GF-D8 (cell line): ENCODE data around the gene KCTD21.
A peak's percentile ranks its signal among the peaks of the same experiment; 100 is the strongest.
"Not testable (repeated sequence)": the region's sequence is repeated elsewhere in the genome, so short reads cannot be mapped to it uniquely, and the experiment has no call there.

Source experiments
- DNase-seq: peaks from one replicate; lab custom pipeline; 2025; lab: John Stamatoyannopoulos, UW

Gene KCTD21

DNA sequence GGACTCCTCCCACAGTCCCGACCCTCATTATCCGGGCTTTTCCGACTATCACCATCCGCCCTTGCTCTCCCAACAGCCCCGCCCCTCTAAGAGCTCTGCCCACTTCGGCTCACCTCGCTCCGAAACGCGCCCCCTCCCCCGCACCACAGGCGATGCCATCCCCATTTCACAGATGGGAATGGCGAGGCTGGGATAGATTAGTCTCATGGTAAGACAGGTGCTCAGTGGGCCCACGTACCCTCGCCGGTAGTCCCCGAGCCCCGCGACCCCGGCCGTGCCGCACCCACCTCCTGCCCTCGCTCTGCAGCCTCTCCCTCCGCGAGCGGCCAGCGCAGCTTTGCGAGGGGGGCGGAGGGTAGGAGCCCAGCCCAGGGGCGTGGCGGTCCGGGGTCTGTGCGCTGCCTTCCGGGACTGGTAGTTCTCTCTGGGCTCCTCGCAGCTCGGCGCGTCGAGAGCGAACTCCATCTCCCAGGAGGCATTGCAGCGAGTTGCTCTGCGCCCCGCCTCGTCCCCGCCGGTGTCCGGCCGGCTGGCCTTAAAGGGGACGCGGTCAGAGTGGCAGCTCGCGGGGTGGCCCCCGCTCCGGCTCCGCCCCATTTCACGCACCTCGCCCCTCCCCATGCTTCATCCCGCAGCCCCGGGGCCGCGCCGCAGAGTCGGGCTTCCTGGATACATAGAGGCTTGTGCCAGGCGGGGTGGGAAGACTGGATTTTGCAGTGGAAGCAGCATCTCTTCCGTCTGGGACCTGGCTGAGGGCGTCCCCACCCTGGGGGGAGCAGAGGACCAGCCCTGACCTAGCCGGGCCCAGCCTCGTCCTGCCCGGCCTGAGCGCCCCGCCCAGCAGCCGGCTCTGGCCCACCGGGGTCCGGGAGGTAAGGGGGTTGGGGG is at the start of gene KCTD21, which contains the start of gene USP35:
Gene KCTD21, minus strand, starts transcription at position 341 of the 888 bp plus-strand sequence. CDS start 14,072 bp downstream, outside the sequence.
Gene USP35, plus strand, starts transcription at position 634 of the 888 bp plus-strand sequence. CDS start 7,327 bp downstream, outside the sequence.
- peak; percentile 83 for DNase-seq

DNA sequence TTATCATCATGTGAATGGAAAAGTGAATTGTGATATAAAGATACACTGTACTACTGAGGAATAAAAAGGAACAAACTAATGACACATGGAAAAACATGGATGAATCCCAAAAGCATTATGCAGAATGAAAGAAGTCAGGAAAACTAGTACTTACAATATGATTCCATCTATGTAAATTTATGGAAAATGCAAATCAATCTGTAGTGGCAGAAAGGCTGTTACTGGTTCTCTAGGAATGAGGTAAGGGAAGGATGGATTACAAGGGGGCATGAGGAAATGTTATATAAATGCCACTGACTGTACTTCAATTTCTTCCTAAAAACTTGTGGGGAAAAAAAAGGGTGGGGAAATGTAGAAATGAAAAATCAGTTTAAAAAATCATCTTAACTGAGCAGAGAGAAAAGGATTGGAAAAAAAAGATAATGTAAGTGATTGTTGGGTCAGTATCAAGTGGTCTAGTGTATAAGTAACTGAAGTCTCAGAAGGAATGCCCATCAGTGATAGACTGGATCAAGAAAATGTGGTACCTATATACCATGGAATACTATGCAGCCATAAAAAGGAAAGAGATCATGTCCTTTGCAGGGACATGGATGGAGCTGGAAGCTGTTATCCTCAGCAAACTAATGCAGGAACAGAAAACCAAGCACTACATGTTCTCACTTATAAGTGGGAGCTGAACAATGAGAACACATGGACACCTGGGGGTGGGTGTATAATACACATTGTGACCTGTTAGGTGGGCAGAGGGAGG is 49.0 kb upstream of the KCTD21 start:
- no peak for DNase-seq

DNA sequence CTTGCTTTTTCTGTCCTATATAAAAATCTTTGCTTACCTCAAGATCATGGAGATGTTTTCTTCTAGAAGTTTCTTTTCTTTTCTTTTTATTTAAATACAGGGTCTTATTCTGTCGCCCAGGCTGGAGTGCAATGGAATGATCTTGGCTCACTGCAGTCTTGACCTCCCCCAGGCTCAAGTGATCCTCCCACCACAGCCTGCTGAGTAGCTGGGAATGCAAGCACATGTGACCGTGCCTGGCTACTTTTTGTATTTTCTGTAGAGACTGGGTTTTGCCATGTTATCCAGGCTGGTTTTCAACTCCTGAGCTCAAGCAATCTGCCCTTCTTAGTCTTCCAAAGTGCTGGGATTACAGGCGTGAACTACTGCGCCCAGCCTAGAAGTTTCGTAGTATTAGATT is 45.6 kb upstream of the KCTD21 start:
- DNase-seq: no peak

DNA sequence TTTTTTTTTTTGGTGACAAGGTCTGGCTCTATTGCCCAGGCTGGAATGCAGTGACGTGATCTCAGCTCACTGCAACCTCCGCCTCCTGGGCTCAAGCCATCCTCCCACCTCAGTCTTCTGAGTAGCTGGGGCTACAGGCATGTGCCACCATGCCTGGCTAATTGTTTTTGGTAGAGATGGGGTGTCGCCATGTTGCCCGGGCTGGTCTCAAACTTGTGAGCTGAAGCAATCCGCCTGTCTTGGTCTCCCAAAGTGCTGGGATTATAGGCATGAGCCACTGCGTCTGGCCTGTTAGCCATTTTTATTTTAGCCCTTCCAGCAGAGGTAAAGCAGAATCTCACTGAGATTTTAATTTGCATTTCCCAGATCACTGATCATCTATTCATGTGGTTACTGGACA is 44.6 kb upstream of the KCTD21 start:
- not testable (repeated sequence) for DNase-seq

GRCh38 chr11:78231962-78232501 is 43.6 kb upstream of the KCTD21 start:
- DNase-seq: no peak

DNA sequence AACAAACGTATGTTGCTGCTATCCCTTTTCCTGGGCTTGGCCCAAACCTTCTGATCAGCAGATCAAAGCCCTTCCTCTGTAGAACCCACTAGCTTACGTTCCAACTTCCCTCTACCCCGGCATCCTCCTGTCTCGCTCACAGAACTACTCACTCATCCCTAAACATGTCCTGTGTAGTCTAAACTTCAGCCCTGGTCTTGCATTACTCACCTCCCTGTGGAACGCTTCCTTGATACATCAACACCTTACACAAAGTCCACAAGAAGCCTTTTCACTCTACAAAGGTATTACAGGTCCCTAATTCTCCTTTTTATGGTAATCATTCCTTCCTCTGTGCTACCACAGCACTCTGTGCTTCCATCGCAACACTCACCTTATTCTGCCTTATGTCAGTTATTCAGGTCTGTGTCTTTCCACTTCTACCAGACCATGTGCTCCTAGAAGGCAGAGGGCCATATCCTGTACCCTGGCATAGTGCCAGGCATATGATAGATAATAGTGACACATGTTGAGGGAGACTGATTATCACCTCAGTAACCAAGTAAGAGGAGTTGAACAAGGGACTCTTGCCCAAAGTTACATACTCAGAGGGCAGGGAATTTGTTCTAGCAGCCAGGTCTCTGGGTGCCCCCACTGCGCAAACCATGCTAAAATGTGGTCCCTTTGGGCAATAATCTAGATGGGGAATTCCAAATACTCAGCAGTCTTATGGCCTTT is 41.9 kb upstream of the KCTD21 start:
- DNase-seq: no peak

DNA sequence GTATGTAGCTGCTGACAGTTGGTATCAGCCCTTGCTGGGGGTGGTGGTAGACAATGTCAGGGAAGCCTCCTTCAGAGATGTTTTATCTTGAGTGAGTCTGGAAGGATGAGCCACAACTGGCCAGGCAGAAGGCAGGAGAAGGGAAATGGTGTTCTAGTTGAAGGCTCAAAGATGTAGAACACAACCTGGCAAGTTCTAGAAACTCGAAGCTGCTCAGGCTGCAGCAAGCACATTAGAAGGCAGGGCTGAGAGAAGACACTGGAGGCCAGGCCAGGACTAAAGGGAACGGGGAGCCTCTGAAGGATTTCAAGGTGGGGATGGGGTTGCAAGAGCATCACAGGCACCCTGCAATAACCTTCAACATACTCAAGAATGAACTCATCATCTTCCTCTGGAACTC is 40.7 kb upstream of the KCTD21 start:
- DNase-seq: no peak

DNA sequence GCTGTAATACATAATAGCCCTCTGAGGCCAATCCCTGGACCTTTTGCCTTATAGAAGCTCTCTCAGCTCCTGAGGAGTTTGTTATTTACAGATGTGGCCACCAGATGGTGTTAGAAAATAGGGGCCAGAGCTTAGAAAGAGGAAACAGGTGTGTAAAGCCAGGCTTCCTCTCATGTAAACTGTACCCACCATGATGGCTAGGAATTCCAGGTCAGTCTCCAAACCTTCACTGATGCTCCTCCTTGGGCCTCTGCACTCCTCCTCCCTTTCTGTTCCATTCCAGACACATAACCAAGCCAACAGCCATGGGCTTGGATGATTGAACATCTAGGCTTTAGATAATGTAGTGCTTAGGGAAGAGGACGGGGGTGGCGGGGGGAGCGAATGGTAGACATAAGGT is 40.0 kb upstream of the KCTD21 start:
- peak; percentile 56 for DNase-seq

DNA sequence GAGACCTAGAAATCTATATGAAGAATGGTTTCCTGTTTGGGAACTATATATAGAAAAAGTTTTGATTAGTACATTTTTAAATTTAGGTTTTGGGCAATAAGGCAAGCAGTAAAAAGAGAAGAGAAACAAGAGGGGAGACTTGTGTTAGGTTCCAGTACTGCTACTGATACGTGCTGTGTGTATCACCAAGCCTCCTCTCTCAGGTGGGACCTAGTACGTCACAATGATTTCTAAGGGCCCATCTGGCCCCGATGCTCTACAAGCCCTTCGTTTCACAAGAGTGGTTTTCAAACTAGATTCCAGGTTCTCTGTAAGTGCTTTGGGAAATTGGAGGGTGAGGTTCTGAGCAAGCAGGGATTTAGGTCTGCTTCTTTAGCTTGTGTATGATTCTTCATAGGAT is 39.5 kb upstream of the KCTD21 start:
- no peak for DNase-seq

DNA sequence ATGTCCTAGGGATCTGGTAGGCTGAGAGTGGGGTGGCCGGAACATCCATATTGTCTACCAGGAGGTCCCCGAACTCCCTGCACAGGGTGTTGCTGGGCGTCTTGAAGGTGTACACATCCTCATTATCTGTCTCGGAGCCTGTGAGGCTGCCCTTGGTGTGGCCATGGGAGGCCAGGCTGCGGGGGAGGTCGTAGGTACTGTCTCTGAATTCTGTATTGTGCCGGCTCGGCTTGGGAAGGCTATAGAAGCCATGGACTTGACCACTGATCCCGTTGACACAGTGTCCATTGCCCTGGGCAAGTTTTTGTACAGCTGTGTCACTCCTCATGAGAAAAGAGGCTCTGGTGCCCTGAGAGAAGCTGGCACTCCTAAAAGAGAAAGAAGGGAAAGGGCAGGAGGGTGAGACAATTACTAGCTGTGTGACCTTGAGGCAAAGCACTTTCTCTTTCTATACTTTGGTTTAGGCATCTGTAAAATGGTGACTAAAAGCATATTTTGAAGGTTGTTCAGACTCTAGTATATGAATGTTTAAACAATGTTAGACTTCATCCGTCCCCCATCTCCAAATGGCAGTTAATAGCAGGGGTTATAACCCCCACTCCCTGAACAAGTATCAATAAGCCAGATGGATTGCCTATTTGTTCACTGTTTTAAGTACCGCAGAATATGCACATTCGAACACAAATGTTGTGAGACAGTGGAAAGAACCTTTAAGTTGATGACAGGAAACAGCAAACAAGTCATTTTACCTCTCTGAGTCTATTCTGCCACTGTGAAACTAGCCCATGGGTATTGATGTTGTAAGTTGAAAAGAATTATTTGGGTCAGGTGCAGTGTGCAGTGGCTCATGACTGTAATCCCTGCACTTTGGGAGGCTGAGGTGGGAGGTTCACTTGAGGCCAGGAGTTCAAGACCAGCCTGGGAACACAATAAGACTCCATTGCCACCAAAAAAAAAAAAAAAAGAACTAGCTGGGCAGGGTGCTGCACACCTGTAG is 38.6 kb upstream of the KCTD21 start:
- no peak for DNase-seq

DNA sequence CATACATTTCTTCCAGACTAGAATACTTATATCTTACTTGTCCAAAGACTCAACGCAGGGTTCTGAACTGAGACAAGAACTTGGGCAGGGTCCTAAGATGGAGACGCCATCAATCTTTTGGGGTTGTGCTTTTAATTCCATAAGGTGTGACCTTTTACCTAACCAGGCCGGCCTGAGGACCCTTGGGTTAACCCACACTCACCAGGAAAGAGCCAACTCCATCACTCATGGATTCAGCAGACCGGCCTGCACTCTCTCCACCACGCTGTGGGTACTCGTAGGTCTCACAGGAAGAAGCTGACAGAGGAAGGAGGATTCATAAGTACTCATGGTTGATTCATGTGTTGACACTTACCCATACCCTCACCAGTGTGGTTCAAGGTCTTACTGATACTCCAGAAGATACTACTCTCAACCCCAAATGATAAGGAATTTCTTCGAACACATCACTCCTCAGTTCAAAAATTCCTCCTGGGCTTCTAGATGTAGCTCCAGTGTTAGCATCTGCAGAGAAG is 36.5 kb upstream of the KCTD21 start:
- DNase-seq: no peak

- DNase-seq: no peak
These were observed 36.1 kb upstream of the KCTD21 start for GRCh38 chr11:78224506-78224905.

GRCh38 chr11:78223320-78223954 is 35.0 kb upstream of the KCTD21 start:
- DNase-seq: no peak

DNA sequence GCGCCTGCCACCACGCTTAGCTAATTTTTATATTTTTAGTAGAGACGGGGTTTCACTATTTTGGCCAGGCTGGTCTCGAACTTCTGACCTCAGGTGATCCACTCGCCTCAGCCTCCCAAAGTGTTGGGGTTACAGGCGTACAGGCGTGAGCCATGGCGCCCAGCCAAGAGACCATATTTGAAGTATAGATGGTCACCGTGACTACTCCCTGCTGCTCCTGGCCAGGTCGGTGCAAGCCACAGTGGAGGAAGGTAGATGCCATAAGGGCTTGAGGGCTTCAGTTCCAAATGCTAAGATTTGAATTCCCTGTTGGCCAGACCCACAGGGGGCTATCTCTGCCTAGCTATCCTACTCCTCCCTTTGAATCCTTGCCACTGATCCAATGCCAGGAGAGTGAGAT is 34.3 kb upstream of the KCTD21 start:
- DNase-seq: not testable (repeated sequence)

DNA sequence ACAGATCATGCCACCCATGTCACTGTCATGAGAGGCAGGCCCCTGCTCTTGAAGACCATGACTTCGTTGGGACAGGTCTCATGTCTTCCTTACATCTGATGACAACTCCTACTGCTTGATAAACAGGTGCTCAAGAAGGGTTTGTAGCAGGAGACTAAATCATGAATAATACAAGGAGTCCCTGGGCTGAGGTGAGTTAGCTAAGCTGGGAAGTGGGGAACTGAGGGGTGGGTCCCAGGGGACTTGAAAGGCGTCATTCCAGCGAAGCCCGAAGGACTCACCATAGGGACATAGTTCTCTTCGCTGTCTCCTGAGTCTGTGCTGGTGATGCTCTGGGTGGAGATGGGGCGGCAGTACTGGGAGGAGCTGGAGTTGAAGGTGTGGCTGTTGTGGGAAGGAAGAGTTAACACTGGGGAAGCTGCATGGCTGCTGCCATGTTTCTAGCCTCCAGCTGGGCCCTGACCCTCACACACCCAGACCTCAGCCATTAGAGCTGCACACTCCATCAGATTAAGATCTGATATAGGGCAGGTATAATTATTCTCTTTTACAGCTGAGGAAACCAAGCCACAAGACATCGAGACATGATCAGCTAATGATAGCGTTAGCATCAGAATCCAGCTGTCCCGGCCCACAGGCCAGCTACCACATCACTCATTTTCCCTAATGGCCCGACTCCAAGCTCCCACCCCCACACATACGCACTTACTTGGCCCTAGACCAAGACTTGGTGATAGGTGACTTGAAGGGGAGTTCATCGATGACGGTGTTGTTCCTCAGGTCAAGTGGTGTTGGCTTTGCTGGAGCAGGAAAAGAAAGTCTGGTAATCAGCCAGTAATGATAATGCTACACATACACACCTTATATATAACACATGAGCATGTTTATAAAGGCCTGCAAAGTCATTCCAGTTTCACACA is 33.2 kb upstream of the KCTD21 start:
- no peak for DNase-seq

- no peak for DNase-seq
These were observed 32.1 kb upstream of the KCTD21 start for GRCh38 chr11:78220218-78221157.

DNA sequence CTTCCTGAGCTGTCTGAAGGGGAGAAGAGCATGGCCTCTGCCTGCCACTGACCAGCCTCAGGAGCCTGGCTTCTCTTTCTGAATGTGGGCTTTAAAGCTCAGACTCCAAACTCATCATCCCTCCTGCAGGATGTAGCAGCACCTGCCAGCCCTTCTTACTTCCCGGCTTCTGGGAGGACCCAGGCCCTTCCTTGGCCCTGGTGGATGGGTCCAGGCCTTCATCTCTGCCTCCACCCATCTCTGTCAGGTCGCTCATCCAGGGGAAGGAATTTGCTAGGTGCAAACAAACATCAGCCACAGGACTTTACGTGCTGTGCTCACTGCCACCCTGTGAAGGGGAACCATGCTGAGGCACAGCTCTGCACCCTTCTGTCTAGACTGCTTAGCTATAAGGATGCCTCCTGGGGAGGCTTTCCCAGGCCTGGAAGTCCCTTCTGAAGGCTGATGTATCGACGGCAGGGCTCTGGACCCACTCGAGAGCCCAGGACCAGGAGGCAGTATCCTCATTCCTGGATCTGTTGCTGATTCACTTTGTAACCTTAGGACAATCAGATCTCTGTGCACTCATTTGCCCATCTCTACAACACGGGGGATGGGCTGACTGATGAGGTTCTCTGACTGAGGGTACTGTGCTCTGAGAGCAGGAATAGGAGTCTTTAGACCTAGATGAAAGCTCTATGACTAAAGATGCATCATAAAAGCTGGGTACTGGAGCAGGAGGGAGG is 31.2 kb upstream of the KCTD21 start:
- DNase-seq: no peak
